ENCODE results near the gene SOX12.

DNA sequence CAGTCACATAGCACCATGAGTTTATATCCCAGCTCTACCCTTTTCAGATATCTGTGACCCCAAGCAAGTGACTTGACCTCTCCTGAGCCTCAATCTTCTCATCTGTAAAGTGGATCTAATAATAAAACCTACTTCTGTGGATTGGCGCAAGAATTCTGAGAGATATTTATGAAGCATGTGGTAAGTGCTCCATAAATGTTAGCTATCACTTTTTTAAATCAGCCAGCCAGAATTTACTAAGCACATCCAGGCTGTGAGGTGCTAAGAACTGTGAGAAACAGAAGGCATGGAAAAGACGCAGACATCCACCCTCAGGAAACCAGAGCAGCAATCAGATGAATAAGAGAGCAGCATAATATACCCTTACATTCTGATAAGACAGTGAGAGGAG, 35.7 kb upstream of the SOX12 start:
- TF ChIP-seq, protein P1, sequence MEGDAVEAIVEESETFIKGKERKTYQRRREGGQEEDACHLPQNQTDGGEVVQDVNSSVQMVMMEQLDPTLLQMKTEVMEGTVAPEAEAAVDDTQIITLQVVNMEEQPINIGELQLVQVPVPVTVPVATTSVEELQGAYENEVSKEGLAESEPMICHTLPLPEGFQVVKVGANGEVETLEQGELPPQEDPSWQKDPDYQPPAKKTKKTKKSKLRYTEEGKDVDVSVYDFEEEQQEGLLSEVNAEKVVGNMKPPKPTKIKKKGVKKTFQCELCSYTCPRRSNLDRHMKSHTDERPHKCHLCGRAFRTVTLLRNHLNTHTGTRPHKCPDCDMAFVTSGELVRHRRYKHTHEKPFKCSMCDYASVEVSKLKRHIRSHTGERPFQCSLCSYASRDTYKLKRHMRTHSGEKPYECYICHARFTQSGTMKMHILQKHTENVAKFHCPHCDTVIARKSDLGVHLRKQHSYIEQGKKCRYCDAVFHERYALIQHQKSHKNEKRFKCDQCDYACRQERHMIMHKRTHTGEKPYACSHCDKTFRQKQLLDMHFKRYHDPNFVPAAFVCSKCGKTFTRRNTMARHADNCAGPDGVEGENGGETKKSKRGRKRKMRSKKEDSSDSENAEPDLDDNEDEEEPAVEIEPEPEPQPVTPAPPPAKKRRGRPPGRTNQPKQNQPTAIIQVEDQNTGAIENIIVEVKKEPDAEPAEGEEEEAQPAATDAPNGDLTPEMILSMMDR (IDR thresholded peaks at IDR 0.05; ENCODE audit: insufficient read depth, low read depth, low read length) = no peak
- TF ChIP-seq EZH2 (IDR thresholded peaks at IDR 0.05; ENCODE audit: insufficient read depth, low read length) = no peak

Measured in astrocyte (in vitro differentiated cells and primary cell).